GM12878 (cell line): ENCODE measurements around the gene SARS2. TPM values are rescaled to one million over a fixed set of nuclear protein-coding genes. Genes with fewer than 3 reads are reported as not detected.

Experiments
- CHD4 ChIP-seq: fragments of 200-600 bp; sonication (generic); IDR thresholded peaks from 2 replicates; pipeline ENCODE4 v1.6.1; 2016; ENCODE audit warnings: mild to moderate bottlenecking
- DPF2 ChIP-seq: fragments of 450-650 bp; IDR thresholded peaks from 2 replicates; pipeline ENCODE4 v1.6.1; 2017; ENCODE audit warnings: mild to moderate bottlenecking
- EED ChIP-seq: sonication (generic); IDR thresholded peaks from 2 replicates; pipeline ENCODE4 v1.6.1; 2016; ENCODE audit warnings: antibody characterized with exemption, low read depth
- EP300 ChIP-seq, 2 experiments: fragments of 150-350 bp in 1 of 2; IDR thresholded peaks; 2 replicates each; pipeline ENCODE4 v1.6.1; 2011 to 2012; ENCODE audit warnings: low read depth in 2 of 2, low read length in 2 of 2, borderline replicate concordance in 1 of 2, improper control_type of control experiment in 1 of 2, inconsistent platforms in 1 of 2; ENCODE audit not compliant: control insufficient read depth in 1 of 2
- ETV6 ChIP-seq, 2 experiments: fragments of 450-650 bp in 1 of 2; IDR thresholded peaks in 1 of 2; conservative IDR thresholded peaks in 1 of 2; 2 replicates each; pipeline ENCODE4 v1.6.1; 2014; ENCODE audit warnings: antibody characterized with exemption in 1 of 2, borderline replicate concordance in 1 of 2, low read depth in 1 of 2, mild to moderate bottlenecking in 1 of 2, moderate library complexity in 1 of 2
- EZH2 ChIP-seq: IDR thresholded peaks from 2 replicates; pipeline ENCODE4 v1.6.1; 2012; ENCODE audit warnings: low read depth, mild to moderate bottlenecking, control low read depth, inconsistent platforms, low read length, borderline replicate concordance; ENCODE audit not compliant: control insufficient read depth
- FOXK2 ChIP-seq: fragments of 450-650 bp; IDR thresholded peaks from 2 replicates; pipeline ENCODE4 v1.6.1; 2017; ENCODE audit warnings: mild to moderate bottlenecking, moderate library complexity
- HDAC2 ChIP-seq: fragments of 200-600 bp; sonication (generic); IDR thresholded peaks from 2 replicates; pipeline ENCODE4 v1.6.1; 2017
- IKZF2 ChIP-seq, 2 experiments: fragments of 450-650 bp; IDR thresholded peaks; 2 replicates each; pipeline ENCODE4 v1.6.1; 2017; ENCODE audit warnings: mild to moderate bottlenecking in 2 of 2, moderate library complexity in 2 of 2
- LARP7 ChIP-seq: fragments of 450-650 bp; IDR thresholded peaks from 2 replicates; pipeline ENCODE4 v1.6.1; 2017; ENCODE audit warnings: mild to moderate bottlenecking
- PAX8 ChIP-seq: fragments of 450-650 bp; IDR thresholded peaks from 2 replicates; pipeline ENCODE4 v1.6.1; 2017; ENCODE audit warnings: mild to moderate bottlenecking, moderate library complexity
- POLR2AphosphoS5 ChIP-seq: IDR thresholded peaks from 2 replicates; pipeline ENCODE4 v1.6.1; 2011; ENCODE audit warnings: mild to moderate bottlenecking, low read length, inconsistent platforms
- SIN3A ChIP-seq: IDR thresholded peaks from 2 replicates; pipeline ENCODE4 v1.6.1; 2012; ENCODE audit warnings: low read depth, low read length, improper control_type of control experiment
- SMAD1 ChIP-seq: fragments of 450-650 bp; IDR thresholded peaks from 2 replicates; pipeline ENCODE4 v1.6.1; 2018; ENCODE audit warnings: mild to moderate bottlenecking, low read depth; ENCODE audit not compliant: partially characterized antibody
- SRF ChIP-seq, 2 experiments: IDR thresholded peaks; 2 replicates each; pipeline ENCODE4 v1.6.1; 2011; ENCODE audit warnings: low read depth in 2 of 2, low read length in 2 of 2, mild to moderate bottlenecking in 1 of 2, moderate library complexity in 1 of 2
- TARDBP ChIP-seq: IDR thresholded peaks from 2 replicates; pipeline ENCODE4 v1.6.1; 2016; ENCODE audit warnings: borderline replicate concordance
- TBL1XR1 ChIP-seq: IDR thresholded peaks from 2 replicates; pipeline ENCODE4 v1.6.1; 2012; ENCODE audit warnings: low read depth, low read length, improper control_type of control experiment
- ZBED1 ChIP-seq: IDR thresholded peaks from 2 replicates; pipeline ENCODE4 v1.6.1; 2016; ENCODE audit warnings: borderline replicate concordance
- polyA plus RNA-seq, 11 experiments: library from polyadenylated mRNA; depleted of rRNA in 4 of 11; unstranded in 6 of 11; stranded (reverse) in 5 of 11; fragments of >200 nt; fragmentation: Nextera tagmentation in 4 of 11; fragmentation: Illumina TruSeq in 1 of 11; extraction: Ambion mirVana in 4 of 11; extraction: Trizol in 1 of 11; gene quantifications; 1 replicate in 1 of 11; 2 replicates in 10 of 11; pipeline versions ENCODE4 v1.2.1 to v1.2.3, GENCODE V29; 2011 to 2016; ENCODE audit warnings: inconsistent platforms in 2 of 11, missing spikeins in 2 of 11, low read depth in 1 of 11
- total RNA-seq, 4 experiments: library from RNA; depleted of rRNA in 3 of 4; stranded (reverse); fragments of >200 nt in 3 of 4; fragmentation: Illumina TruSeq in 1 of 4; extraction: Trizol in 1 of 4; gene quantifications; 2 replicates each; pipeline versions ENCODE4 v1.2.1 to v1.2.3, GENCODE V29; 2013 to 2021
- TF ChIP-seq, protein P1 (sequence below): IDR thresholded peaks from 2 replicates; pipeline ENCODE4 v1.6.1; 2011; ENCODE audit warnings: low read depth, low read length, improper control_type of control experiment, borderline replicate concordance
- TF ChIP-seq, protein P2 (sequence below): IDR thresholded peaks from 2 replicates; pipeline ENCODE4 v1.6.1; 2011; ENCODE audit warnings: borderline replicate concordance, low read depth, mild to moderate bottlenecking, moderate library complexity, low read length; ENCODE audit not compliant: insufficient read depth, poor library complexity, severe bottlenecking
- TF ChIP-seq, protein P3 (sequence below): fragments of 450-650 bp; IDR thresholded peaks from 2 replicates; pipeline ENCODE4 v1.6.1; 2017; ENCODE audit warnings: mild to moderate bottlenecking, moderate library complexity
- TF ChIP-seq, protein P4 (sequence below): fragments of 150-350 bp; IDR thresholded peaks from 2 replicates; pipeline ENCODE4 v1.6.1; 2014; ENCODE audit warnings: mild to moderate bottlenecking, low read depth, low read length

The SARS2 gene
- total and polyA plus RNA-seq, 10 of the 15 experiments (the other 5 are each of a cell fraction or from before 2014, with no cell fraction given), result 2.6 to 50.3 (median 27.5) TPM

DNA sequence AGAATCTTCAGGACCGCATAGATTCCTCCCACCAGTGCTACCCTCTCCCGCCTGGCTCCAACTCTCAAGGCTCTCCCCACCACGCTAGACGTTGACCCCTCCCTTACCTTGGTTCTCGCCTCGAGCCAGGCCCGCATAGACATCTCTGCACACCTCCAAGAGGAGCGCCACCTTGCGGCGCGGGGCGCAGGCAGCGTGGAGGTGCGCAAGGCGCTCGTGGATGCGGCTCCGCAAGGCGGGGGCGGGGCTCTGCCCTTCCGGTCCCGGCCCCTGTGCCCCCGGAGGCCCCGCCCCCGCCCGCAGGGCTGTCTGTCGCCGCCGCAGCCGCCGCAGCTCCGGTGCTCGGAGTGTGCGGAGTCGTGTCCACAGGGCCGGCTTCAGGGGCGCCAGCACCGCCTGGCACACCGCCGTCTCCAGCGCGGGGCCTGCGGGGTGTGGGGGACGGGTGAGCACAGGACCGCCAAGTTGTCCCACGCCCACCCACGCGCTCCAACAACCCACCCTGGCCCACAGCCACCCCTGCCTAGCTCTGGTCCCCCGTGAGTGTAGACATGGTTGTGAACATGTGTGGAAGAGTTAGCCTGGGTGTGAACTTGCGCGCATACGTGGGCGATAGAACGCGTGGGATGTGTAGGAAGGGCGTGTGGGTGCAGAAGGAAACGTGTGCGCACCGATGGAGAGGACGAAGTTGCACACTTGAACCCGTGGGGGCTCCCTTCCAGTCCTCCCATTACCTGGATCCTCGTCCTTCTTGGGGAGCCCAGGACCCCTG lies 60.5 kb downstream of the SARS2 start (continued):
- TF ChIP-seq ETV6 (conservative IDR thresholded peaks at IDR 0.05 in 1 of 2, IDR thresholded peaks at IDR 0.05 in 1 of 2; ENCODE audit: borderline replicate concordance in 1 of 2, low read depth in 1 of 2), result 0 out of 4 replicates have a peak, but pooled peaks of 1 of the 2 experiments have one; percentile 39
- no peak for TF ChIP-seq FOXK2
- no peak for TF ChIP-seq CHD4
- TF ChIP-seq EZH2, result no peak
- TF ChIP-seq, protein P1, sequence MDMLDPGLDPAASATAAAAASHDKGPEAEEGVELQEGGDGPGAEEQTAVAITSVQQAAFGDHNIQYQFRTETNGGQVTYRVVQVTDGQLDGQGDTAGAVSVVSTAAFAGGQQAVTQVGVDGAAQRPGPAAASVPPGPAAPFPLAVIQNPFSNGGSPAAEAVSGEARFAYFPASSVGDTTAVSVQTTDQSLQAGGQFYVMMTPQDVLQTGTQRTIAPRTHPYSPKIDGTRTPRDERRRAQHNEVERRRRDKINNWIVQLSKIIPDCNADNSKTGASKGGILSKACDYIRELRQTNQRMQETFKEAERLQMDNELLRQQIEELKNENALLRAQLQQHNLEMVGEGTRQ, result no peak
- peak; percentile 69; the same call in 1 of the 2 replicates for TF ChIP-seq DPF2
- TF ChIP-seq HDAC2, result no peak
- TF ChIP-seq LARP7, result no peak; the same call in 1 of the 2 replicates
- TF ChIP-seq ZBED1, result no peak
- no peak for TF ChIP-seq TARDBP
- TF ChIP-seq EED, result 0 out of 2 replicates have a peak, but pooled peaks have one; percentile 36
- TF ChIP-seq, protein P2, sequence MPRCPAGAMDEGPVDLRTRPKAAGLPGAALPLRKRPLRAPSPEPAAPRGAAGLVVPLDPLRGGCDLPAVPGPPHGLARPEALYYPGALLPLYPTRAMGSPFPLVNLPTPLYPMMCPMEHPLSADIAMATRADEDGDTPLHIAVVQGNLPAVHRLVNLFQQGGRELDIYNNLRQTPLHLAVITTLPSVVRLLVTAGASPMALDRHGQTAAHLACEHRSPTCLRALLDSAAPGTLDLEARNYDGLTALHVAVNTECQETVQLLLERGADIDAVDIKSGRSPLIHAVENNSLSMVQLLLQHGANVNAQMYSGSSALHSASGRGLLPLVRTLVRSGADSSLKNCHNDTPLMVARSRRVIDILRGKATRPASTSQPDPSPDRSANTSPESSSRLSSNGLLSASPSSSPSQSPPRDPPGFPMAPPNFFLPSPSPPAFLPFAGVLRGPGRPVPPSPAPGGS, result no peak
- no peak for TF ChIP-seq TBL1XR1
- TF ChIP-seq PAX8, result no peak
- TF ChIP-seq, protein P3, sequence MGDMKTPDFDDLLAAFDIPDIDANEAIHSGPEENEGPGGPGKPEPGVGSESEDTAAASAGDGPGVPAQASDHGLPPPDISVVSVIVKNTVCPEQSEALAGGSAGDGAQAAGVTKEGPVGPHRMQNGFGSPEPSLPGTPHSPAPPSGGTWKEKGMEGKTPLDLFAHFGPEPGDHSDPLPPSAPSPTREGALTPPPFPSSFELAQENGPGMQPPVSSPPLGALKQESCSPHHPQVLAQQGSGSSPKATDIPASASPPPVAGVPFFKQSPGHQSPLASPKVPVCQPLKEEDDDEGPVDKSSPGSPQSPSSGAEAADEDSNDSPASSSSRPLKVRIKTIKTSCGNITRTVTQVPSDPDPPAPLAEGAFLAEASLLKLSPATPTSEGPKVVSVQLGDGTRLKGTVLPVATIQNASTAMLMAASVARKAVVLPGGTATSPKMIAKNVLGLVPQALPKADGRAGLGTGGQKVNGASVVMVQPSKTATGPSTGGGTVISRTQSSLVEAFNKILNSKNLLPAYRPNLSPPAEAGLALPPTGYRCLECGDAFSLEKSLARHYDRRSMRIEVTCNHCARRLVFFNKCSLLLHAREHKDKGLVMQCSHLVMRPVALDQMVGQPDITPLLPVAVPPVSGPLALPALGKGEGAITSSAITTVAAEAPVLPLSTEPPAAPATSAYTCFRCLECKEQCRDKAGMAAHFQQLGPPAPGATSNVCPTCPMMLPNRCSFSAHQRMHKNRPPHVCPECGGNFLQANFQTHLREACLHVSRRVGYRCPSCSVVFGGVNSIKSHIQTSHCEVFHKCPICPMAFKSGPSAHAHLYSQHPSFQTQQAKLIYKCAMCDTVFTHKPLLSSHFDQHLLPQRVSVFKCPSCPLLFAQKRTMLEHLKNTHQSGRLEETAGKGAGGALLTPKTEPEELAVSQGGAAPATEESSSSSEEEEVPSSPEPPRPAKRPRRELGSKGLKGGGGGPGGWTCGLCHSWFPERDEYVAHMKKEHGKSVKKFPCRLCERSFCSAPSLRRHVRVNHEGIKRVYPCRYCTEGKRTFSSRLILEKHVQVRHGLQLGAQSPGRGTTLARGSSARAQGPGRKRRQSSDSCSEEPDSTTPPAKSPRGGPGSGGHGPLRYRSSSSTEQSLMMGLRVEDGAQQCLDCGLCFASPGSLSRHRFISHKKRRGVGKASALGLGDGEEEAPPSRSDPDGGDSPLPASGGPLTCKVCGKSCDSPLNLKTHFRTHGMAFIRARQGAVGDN, result peak; percentile 83
- TF ChIP-seq, protein P4, sequence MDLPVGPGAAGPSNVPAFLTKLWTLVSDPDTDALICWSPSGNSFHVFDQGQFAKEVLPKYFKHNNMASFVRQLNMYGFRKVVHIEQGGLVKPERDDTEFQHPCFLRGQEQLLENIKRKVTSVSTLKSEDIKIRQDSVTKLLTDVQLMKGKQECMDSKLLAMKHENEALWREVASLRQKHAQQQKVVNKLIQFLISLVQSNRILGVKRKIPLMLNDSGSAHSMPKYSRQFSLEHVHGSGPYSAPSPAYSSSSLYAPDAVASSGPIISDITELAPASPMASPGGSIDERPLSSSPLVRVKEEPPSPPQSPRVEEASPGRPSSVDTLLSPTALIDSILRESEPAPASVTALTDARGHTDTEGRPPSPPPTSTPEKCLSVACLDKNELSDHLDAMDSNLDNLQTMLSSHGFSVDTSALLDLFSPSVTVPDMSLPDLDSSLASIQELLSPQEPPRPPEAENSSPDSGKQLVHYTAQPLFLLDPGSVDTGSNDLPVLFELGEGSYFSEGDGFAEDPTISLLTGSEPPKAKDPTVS, result no peak
- peak; percentile 9 to 34; a peak in 1 of 4 replicates for TF ChIP-seq IKZF2 (IDR thresholded peaks at IDR 0.05)
- no peak for TF ChIP-seq EP300 (IDR thresholded peaks at IDR 0.05; ENCODE audit: borderline replicate concordance in 1 of 2, control insufficient read depth in 1 of 2, low read depth in 2 of 2, low read length in 2 of 2)
- TF ChIP-seq SRF (IDR thresholded peaks at IDR 0.05; ENCODE audit: low read depth in 2 of 2, low read length in 2 of 2), result 0 out of 4 replicates have a peak, but pooled peaks of 1 of the 2 experiments have one; percentile 48
- TF ChIP-seq SMAD1, result no peak
- no peak for TF ChIP-seq SIN3A
- no peak for TF ChIP-seq POLR2AphosphoS5
